Measurements from ENCODE around the gene GRAMD1B. TPM values are rescaled to one million over a fixed set of nuclear protein-coding genes. Genes with fewer than 3 reads are reported as not detected.
A peak's percentile ranks its signal among the peaks of the same experiment; 100 is the strongest.

The GRAMD1B gene
- total RNA-seq, 1 donor from 2014 or later: 15.0 TPM

GRCh38 chr11:123580557-123581275 lies 150.6 kb downstream of the GRAMD1B start:
- no peaks in the 10 kb centered on the region for H3K9me3 Mint-ChIP-seq
- peaks cover 22% of the 10 kb centered on the region for H3K4me1 Mint-ChIP-seq
- no peak for TF ChIP-seq CTCF (IDR thresholded peaks at IDR 0.05)
- POLR2A ChIA-PET: interaction anchor here (0.7 kb wide), 2 partner anchors 11 to 56 kb away, joined by 3 to 4 read pairs; no protein-coding TSS in a partner anchor
- intact Hi-C loops (cut with micrococcal nuclease): loop anchor here (1.0 kb wide), 1 partner anchor 127 kb away; no protein-coding TSS in a partner anchor
- H3K27me3 Mint-ChIP-seq: no peaks in the 10 kb centered on the region
- ATAC-seq (ENCODE audit: low read depth): peak; percentile 89
- no peak overlapping the region for H3K4me3 Mint-ChIP-seq
- DNase-seq: peak; percentile 48
- no peaks in the 10 kb centered on the region for H3K36me3 Mint-ChIP-seq (ENCODE audit: low read depth)
- peak overlapping the region; percentile 27 for H3K27ac Mint-ChIP-seq
- CTCF ChIA-PET: interaction anchor here (0.6 to 2.8 kb wide), 9 partner anchors 9 to 1850 kb away, joined by 3 to 42 read pairs (median 3); no protein-coding TSS in a partner anchor

DNA sequence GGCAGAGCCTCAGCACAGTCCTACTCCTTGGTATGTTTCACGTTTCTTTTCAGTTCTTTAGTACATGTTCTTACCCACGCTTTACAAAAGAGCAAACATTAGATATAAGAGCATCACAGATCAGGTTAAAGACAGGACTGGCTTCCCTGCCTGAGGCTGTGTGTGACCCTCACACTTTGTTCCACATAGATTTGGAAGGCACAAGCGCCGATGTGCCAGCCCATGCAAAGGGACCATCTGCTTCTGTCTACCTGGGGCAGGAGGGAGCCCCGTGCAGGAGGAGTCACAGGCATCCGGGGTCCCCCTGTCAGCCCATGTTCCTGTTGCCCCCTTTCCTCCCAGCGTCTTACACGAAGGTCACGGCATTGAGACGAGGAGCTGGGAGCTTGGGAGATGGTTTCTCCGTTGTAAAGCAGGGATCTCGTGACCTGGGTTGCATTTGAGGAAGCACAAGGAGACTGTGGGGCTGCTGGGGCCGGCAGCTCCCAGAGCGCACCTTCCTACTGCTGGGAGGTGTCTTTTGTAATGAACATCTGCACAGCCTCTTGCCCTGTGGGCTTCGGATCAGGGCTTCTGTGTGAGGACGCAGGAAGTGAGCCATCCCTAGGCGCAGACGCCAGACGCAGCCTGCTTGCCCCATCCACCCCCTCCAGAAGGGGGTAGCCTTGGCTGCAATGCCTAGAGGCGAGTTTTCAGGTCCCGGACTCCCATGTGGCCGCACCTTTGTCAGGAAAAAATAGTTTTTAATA lies 151.8 kb downstream of the GRAMD1B start:
- CTCF ChIA-PET: interaction anchor here (1.6 to 2.8 kb wide), 3 partner anchors 11 to 175 kb away, joined by 3 to 42 read pairs (median 6); no protein-coding TSS in a partner anchor
- POLR2A ChIA-PET: no interaction called here
- Mint-ChIP-seq H3K9me3 (no peaks in the 10 kb centered on the region), H3K4me3 (no peak overlapping the region), H3K27me3 (no peaks in the 10 kb centered on the region), H3K27ac (no peak overlapping the region), H3K4me1 (peaks cover 11% of the 10 kb centered on the region), H3K36me3 (ENCODE audit: low read depth) (no peaks in the 10 kb centered on the region)
- ATAC-seq (ENCODE audit: low read depth) (no peak), DNase-seq (no peak)
- intact Hi-C loops (cut with micrococcal nuclease): no loop called here
- TF ChIP-seq CTCF (IDR thresholded peaks at IDR 0.05): no peak

GRCh38 chr11:123582992-123583504 lies 153.0 kb downstream of the GRAMD1B start:
- Mint-ChIP-seq H3K9me3 (no peaks in the 10 kb centered on the region), H3K4me1 (peaks cover 6% of the 10 kb centered on the region), H3K27ac (no peak overlapping the region), H3K36me3 (ENCODE audit: low read depth) (no peaks in the 10 kb centered on the region), H3K4me3 (no peak overlapping the region), H3K27me3 (no peaks in the 10 kb centered on the region)
- no peak for ATAC-seq (ENCODE audit: low read depth)
- ChIA-PET CTCF (no interaction called here), POLR2A (no interaction called here)
- intact Hi-C loops (cut with micrococcal nuclease): no loop called here
- TF ChIP-seq CTCF (IDR thresholded peaks at IDR 0.05): no peak
- DNase-seq: no peak

DNA sequence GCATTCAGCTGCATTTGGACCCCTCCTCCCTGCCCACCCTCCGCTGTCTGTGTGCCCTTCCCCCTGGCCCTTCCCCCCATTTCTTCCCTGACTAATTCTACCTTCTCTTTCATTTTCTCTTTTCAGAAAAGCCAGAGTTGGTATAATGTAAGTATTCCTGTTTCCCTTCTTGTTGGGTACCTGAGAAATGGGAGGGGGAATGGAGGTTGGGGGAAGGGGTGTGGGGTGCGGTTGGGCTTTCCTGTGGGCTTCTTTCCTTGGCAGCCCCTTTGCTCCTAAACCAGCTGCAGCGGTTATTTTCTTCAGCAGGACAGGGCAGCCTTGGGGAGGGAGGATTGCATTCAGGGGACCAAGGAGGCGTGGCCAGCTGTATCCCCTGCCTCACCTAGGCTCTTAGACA lies 154.1 kb downstream of the GRAMD1B start:
- Mint-ChIP-seq H3K4me1 (peaks cover 6% of the 10 kb centered on the region), H3K27me3 (no peaks in the 10 kb centered on the region), H3K4me3 (no peak overlapping the region), H3K9me3 (no peaks in the 10 kb centered on the region), H3K27ac (no peak overlapping the region), H3K36me3 (ENCODE audit: low read depth) (no peaks in the 10 kb centered on the region)
- ATAC-seq (ENCODE audit: low read depth) (no peak), DNase-seq (no peak)
- no peak for TF ChIP-seq CTCF (IDR thresholded peaks at IDR 0.05)
- ChIA-PET CTCF (interaction anchor here (1.2 kb wide), 1 partner anchor 10 kb away, joined by 3 read pairs; no protein-coding TSS in a partner anchor), POLR2A (no interaction called here)
- intact Hi-C loops (cut with micrococcal nuclease): no loop called here

DNA sequence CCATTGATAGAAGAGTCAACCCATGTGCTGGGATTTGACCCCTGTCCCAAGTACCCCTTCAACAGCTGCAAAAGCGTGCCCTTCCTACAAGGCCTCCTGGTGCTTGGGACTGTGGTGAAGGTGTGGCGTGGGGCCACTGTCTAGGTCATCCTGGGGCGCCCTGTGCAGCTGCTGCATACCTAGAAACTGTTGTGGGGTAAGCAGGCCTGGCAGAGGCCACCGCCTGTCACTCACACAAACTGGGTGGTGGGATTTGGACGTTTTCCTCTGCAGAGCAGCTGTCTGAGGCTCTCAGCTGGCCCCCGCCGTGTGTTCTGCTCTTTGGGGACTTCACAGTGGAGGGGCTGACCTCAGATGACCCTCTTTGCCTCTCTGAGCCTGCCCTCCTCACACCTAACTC lies 154.7 kb downstream of the GRAMD1B start:
- ChIA-PET POLR2A (no interaction called here), CTCF (interaction anchor here (1.2 kb wide), 1 partner anchor 10 kb away, joined by 3 read pairs; no protein-coding TSS in a partner anchor)
- Mint-ChIP-seq H3K27ac (no peak overlapping the region), H3K4me3 (no peak overlapping the region), H3K27me3 (no peaks in the 10 kb centered on the region), H3K36me3 (ENCODE audit: low read depth) (no peaks in the 10 kb centered on the region), H3K4me1 (peaks cover 6% of the 10 kb centered on the region), H3K9me3 (no peaks in the 10 kb centered on the region)
- TF ChIP-seq CTCF (IDR thresholded peaks at IDR 0.05): no peak
- no peak for ATAC-seq (ENCODE audit: low read depth)
- intact Hi-C loops (cut with micrococcal nuclease): no loop called here
- no peak for DNase-seq

All from activated B cell treated with CpG ODN at 0.5 μM for 24 hours (primary cell).